Activated naive CD4-positive, alpha-beta T cell (primary cell): Measurements from ENCODE around the gene ELF4.

Experiments
- DNase-seq, 4 experiments: peaks; one replicate each; lab custom pipeline; 2025; lab: John Stamatoyannopoulos, UW

Gene ELF4

GRCh38 chrX:130114141-130114588 is 3.9 kb upstream of the ELF4 start:
- no peak for DNase-seq

- peak in 1 of 4 experiments; percentile 2 for DNase-seq
Measured at GRCh38 chrX:130111220-130112154, 1.2 kb upstream of the ELF4 start.

GRCh38 chrX:130109429-130110378 is 593 bp downstream of the ELF4 start:
- DNase-seq, result no peak

GRCh38 chrX:130108647-130109428 is 1.5 kb downstream of the ELF4 start:
- peak in 2 of 4 experiments; percentile 1 to 15 for DNase-seq

- DNase-seq, result no peak
Measured at GRCh38 chrX:130106071-130106470, 4.2 kb downstream of the ELF4 start.

- no peak for DNase-seq
Measured at GRCh38 chrX:130105244-130105643, 5.1 kb downstream of the ELF4 start.

GRCh38 chrX:130103605-130104004 is 6.7 kb downstream of the ELF4 start:
- no peak for DNase-seq

GRCh38 chrX:130100180-130100579 is 10.1 kb downstream of the ELF4 start:
- DNase-seq, result no peak

GRCh38 chrX:130098210-130098552 is 12.1 kb downstream of the ELF4 start:
- DNase-seq, result no peak

GRCh38 chrX:130097507-130098209 is 12.6 kb downstream of the ELF4 start:
- DNase-seq, result peak in 1 of 4 experiments; percentile 9

GRCh38 chrX:130095249-130096030 is 14.9 kb downstream of the ELF4 start:
- DNase-seq, result no peak

- no peak for DNase-seq
Measured at GRCh38 chrX:130094696-130095095, 15.6 kb downstream of the ELF4 start.

- DNase-seq, result no peak
Measured at GRCh38 chrX:130093271-130093670, 17.0 kb downstream of the ELF4 start.

- peak; percentile 4 to 79 (median 48) for DNase-seq
Measured at GRCh38 chrX:130091980-130092522, 18.2 kb downstream of the ELF4 start.

GRCh38 chrX:130090364-130090763 is 19.9 kb downstream of the ELF4 start:
- DNase-seq, result no peak

- DNase-seq, result peak; percentile 2 to 59 (median 13)
Measured at GRCh38 chrX:130086447-130087206, 23.7 kb downstream of the ELF4 start.

- no peak for DNase-seq
Measured at GRCh38 chrX:130085551-130086446, 24.5 kb downstream of the ELF4 start.

- DNase-seq, result no peak
Measured at GRCh38 chrX:130084631-130085237, 25.6 kb downstream of the ELF4 start.
